Trophoblast cell (in vitro differentiated cells and primary cell): ENCODE measurements around the gene GP9. TPM values are rescaled to one million over a fixed set of nuclear protein-coding genes. Genes with fewer than 3 reads are reported as not detected.

Experiments
- DNase-seq, 2 donors: peaks; one replicate each; pipeline ENCODE4 v3.0.0-alpha.2; 2016
- H2AFZ ChIP-seq: 2 replicates; pipeline ENCODE4 v1.6.1; 2013; ENCODE audit warnings: low read length, moderate library complexity, mild to moderate bottlenecking; ENCODE audit not compliant: insufficient read depth, poor library complexity
- H2AK5ac ChIP-seq: 2 replicates; pipeline ENCODE4 v1.6.1; 2013; ENCODE audit warnings: mild to moderate bottlenecking, low read length
- H2BK120ac ChIP-seq: 2 replicates; pipeline ENCODE4 v1.6.1; 2013; ENCODE audit warnings: low read length, mild to moderate bottlenecking, moderate library complexity; ENCODE audit not compliant: insufficient read depth, poor library complexity
- H2BK12ac ChIP-seq: 2 replicates; pipeline ENCODE4 v1.6.1; 2013; ENCODE audit warnings: mild to moderate bottlenecking, low read length, moderate library complexity
- H2BK5ac ChIP-seq: 2 replicates; pipeline ENCODE4 v1.6.1; 2013; ENCODE audit warnings: low read length, low read depth, moderate library complexity, mild to moderate bottlenecking; ENCODE audit not compliant: poor library complexity
- H3K14ac ChIP-seq: 2 replicates; pipeline ENCODE4 v1.6.1; 2013; ENCODE audit warnings: mild to moderate bottlenecking, low read length
- H3K18ac ChIP-seq: 2 replicates; pipeline ENCODE4 v1.6.1; 2013; ENCODE audit warnings: mild to moderate bottlenecking, low read length
- H3K23ac ChIP-seq: 2 replicates; pipeline ENCODE4 v1.6.1; 2013; ENCODE audit warnings: low read length
- H3K27ac ChIP-seq: 2 replicates; pipeline ENCODE4 v1.5.1; 2013; ENCODE audit warnings: low read depth, mild to moderate bottlenecking, inconsistent platforms, low read length, moderate library complexity
- H3K27me3 ChIP-seq: 2 replicates; pipeline ENCODE4 v1.6.1; 2013; ENCODE audit warnings: inconsistent platforms, mild to moderate bottlenecking, low read length, moderate library complexity; ENCODE audit not compliant: insufficient read depth
- H3K36me3 ChIP-seq, 2 experiments: 1 replicate in 1 of 2; 2 replicates in 1 of 2; pipeline ENCODE4 v1.6.1; 2013; ENCODE audit warnings: low read length in 2 of 2, mild to moderate bottlenecking in 2 of 2, moderate library complexity in 1 of 2; ENCODE audit not compliant: insufficient read depth in 2 of 2, control insufficient read depth in 1 of 2
- H3K4ac ChIP-seq: 2 replicates; pipeline ENCODE4 v1.6.1; 2013; ENCODE audit warnings: low read depth, mild to moderate bottlenecking, low read length, moderate library complexity
- H3K4me1 ChIP-seq, 2 experiments: 1 replicate in 1 of 2; 2 replicates in 1 of 2; pipeline ENCODE4 v1.6.1; 2013; ENCODE audit warnings: low read length in 2 of 2, mild to moderate bottlenecking in 2 of 2, moderate library complexity in 1 of 2; ENCODE audit not compliant: insufficient read depth in 2 of 2, control insufficient read depth in 1 of 2
- H3K4me2 ChIP-seq: 2 replicates; pipeline ENCODE4 v1.6.1; 2013; ENCODE audit warnings: inconsistent platforms, mild to moderate bottlenecking, low read length, moderate library complexity
- H3K4me3 ChIP-seq: 2 replicates; pipeline ENCODE4 v1.5.1; 2013; ENCODE audit warnings: mild to moderate bottlenecking, low read depth, low read length, inconsistent platforms
- H3K79me1 ChIP-seq: one replicate; pipeline ENCODE4 v1.6.1; 2013; ENCODE audit warnings: low read length
- H3K79me2 ChIP-seq: 2 replicates; pipeline ENCODE4 v1.6.1; 2013; ENCODE audit warnings: low read length, mild to moderate bottlenecking; ENCODE audit not compliant: control insufficient read depth, insufficient read depth, poor library complexity
- H3K9ac ChIP-seq: 2 replicates; pipeline ENCODE4 v1.6.1; 2013; ENCODE audit warnings: mild to moderate bottlenecking, low read length
- H3K9me3 ChIP-seq: 2 replicates; pipeline ENCODE4 v1.6.1; 2013; ENCODE audit warnings: low read depth, mild to moderate bottlenecking, control low read depth, inconsistent platforms, low read length; ENCODE audit not compliant: insufficient read depth
- H4K12ac ChIP-seq: 2 replicates; pipeline ENCODE4 v1.6.1; 2013; ENCODE audit warnings: low read depth, mild to moderate bottlenecking, low read length, moderate library complexity
- H4K8ac ChIP-seq: 2 replicates; pipeline ENCODE4 v1.6.1; 2013; ENCODE audit warnings: low read depth, mild to moderate bottlenecking, low read length, moderate library complexity
- H4K91ac ChIP-seq: one replicate; pipeline ENCODE4 v1.6.1; 2013; ENCODE audit warnings: low read depth, mild to moderate bottlenecking, low read length, moderate library complexity
- WGBS: extraction: QIAGEN DNeasy Blood & Tissue Kit; methylation state at CpG from one replicate; pipeline ENCODE4 v1.1.7; 2013; ENCODE audit warnings: missing lambda C conversion rate; ENCODE audit not compliant: insufficient read length, insufficient coverage; ENCODE audit errors: extremely low coverage; 5-methylcytosine and 5-hydroxymethylcytosine counted together
- polyA plus RNA-seq: library from polyadenylated mRNA; stranded (reverse); fragments of 200-250 nt; gene quantifications from 2 replicates; pipeline ENCODE4 v1.2.3, GENCODE V29; 2013

Gene GP9
- polyA plus RNA-seq = not detected in 2 replicates

GRCh38 chr3:129060276-129061022, at the start of gene GP9:
GP9 (plus strand) TSS chr3:129060779; CDS start chr3:129061740, 961 bp downstream.
- no peak within 1 kb of the TSS for H3K14ac ChIP-seq
- H3K4me1 ChIP-seq = no peaks in the 10 kb centered on the region
- no peak within 1 kb of the TSS for H4K8ac ChIP-seq
- H3K4me2 ChIP-seq = no peak within 1 kb of the TSS
- DNase-seq = no peak
- H2BK120ac ChIP-seq = no peak within 1 kb of the TSS
- no CpG with 5 or more reads among the region's 13 CpGs for WGBS
- no peaks in the 10 kb centered on the region for H3K79me1 ChIP-seq
- H3K36me3 ChIP-seq = no peaks in the 10 kb centered on the region
- H3K27me3 ChIP-seq = no peaks in the 10 kb centered on the region
- H3K23ac ChIP-seq = no peak within 1 kb of the TSS
- H3K18ac ChIP-seq = no peak within 1 kb of the TSS
- H2AK5ac ChIP-seq = no peak within 1 kb of the TSS
- no peak within 1 kb of the TSS for H4K91ac ChIP-seq
- no peak within 1 kb of the TSS for H2BK12ac ChIP-seq
- no peak within 1 kb of the TSS for H2AFZ ChIP-seq
- no peak within 1 kb of the TSS for H4K12ac ChIP-seq
- H3K9ac ChIP-seq = no peak within 1 kb of the TSS
- peaks cover 2% of the 10 kb centered on the region for H3K9me3 ChIP-seq
- H3K4ac ChIP-seq = no peak within 1 kb of the TSS
- no peak within 1 kb of the TSS for H3K4me3 ChIP-seq
- H3K79me2 ChIP-seq = peaks cover 2% of the 10 kb centered on the region
- H3K27ac ChIP-seq = no peak within 1 kb of the TSS
- no peak within 1 kb of the TSS for H2BK5ac ChIP-seq

GRCh38 chr3:129013491-129013891, 47.1 kb upstream of the GP9 start:
- Histone ChIP-seq H3K14ac (no peak overlapping the region), H3K27me3 (no peaks in the 10 kb centered on the region), H4K91ac (no peak overlapping the region), H3K4me2 (no peak overlapping the region), H3K9me3 (no peaks in the 10 kb centered on the region), H3K9ac (no peak overlapping the region), H4K12ac (no peak overlapping the region), H3K23ac (no peak overlapping the region), H2BK120ac (no peak overlapping the region), H3K18ac (no peak overlapping the region), H2AK5ac (no peak overlapping the region), H3K4me3 (no peak overlapping the region), H2BK12ac (no peak overlapping the region), H4K8ac (no peak overlapping the region), H3K4me1 (peaks cover 0 to 11% of the 10 kb centered on the region in 2 experiments), H2AFZ (no peak overlapping the region), H3K36me3 (no peaks in the 10 kb centered on the region), H3K79me2 (no peaks in the 10 kb centered on the region), H3K79me1 (no peaks in the 10 kb centered on the region), H3K4ac (no peak overlapping the region), H2BK5ac (no peak overlapping the region), H3K27ac (no peak overlapping the region)
- no CpG with 5 or more reads among the region's 3 CpGs for WGBS
- peak; percentile 95 to 98 for DNase-seq

- Histone ChIP-seq H3K4ac (no peak overlapping the region), H2BK5ac (no peak overlapping the region), H3K9me3 (no peaks in the 10 kb centered on the region), H3K4me2 (no peak overlapping the region), H3K27ac (no peak overlapping the region), H4K12ac (no peak overlapping the region), H3K27me3 (no peaks in the 10 kb centered on the region), H3K14ac (no peak overlapping the region), H3K79me1 (no peaks in the 10 kb centered on the region), H3K4me3 (no peak overlapping the region), H2AFZ (no peak overlapping the region), H3K79me2 (no peaks in the 10 kb centered on the region), H3K18ac (no peak overlapping the region), H2BK12ac (no peak overlapping the region), H4K8ac (no peak overlapping the region), H3K36me3 (no peaks in the 10 kb centered on the region), H3K9ac (no peak overlapping the region), H4K91ac (no peak overlapping the region), H2AK5ac (no peak overlapping the region), H3K4me1 (peaks cover 0 to 11% of the 10 kb centered on the region in 2 experiments), H3K23ac (no peak overlapping the region), H2BK120ac (no peak overlapping the region)
- no CpG with 5 or more reads among the region's 13 CpGs for WGBS
- no peak for DNase-seq
Measured at GRCh38 chr3:129014148-129014547, 46.4 kb upstream of the GP9 start.

- no peak overlapping the region for H3K4me3 ChIP-seq
Measured at GRCh38 chr3:129014793-129015345, 45.7 kb upstream of the GP9 start.

More at GRCh38 chr3:129014793-129015345, 45.7 kb upstream of the GP9 start:
- H3K18ac ChIP-seq = no peak overlapping the region
- no peak overlapping the region for H3K4ac ChIP-seq
- no peak overlapping the region for H3K4me2 ChIP-seq
- no peak overlapping the region for H2BK120ac ChIP-seq
- H2AK5ac ChIP-seq = no peak overlapping the region
- H3K9me3 ChIP-seq = no peaks in the 10 kb centered on the region
- no peaks in the 10 kb centered on the region for H3K79me2 ChIP-seq
- H4K91ac ChIP-seq = no peak overlapping the region
- no peak for DNase-seq
- H3K4me1 ChIP-seq = peaks cover 0 to 11% of the 10 kb centered on the region in 2 experiments
- no peak overlapping the region for H2AFZ ChIP-seq
- no peaks in the 10 kb centered on the region for H3K79me1 ChIP-seq
- no peak overlapping the region for H3K14ac ChIP-seq
- no peak overlapping the region for H2BK5ac ChIP-seq
- no peak overlapping the region for H4K8ac ChIP-seq
- WGBS = no CpG with 5 or more reads among the region's 9 CpGs
- no peaks in the 10 kb centered on the region for H3K36me3 ChIP-seq
- H3K9ac ChIP-seq = no peak overlapping the region
- no peak overlapping the region for H4K12ac ChIP-seq
- H3K27ac ChIP-seq = no peak overlapping the region
- H3K27me3 ChIP-seq = no peaks in the 10 kb centered on the region
- no peak overlapping the region for H2BK12ac ChIP-seq
- no peak overlapping the region for H3K23ac ChIP-seq
